GM21528 (cell line): ENCODE results near the gene COX8C.
"Not testable (repeated sequence)": the region's sequence is repeated elsewhere in the genome, so short reads cannot be mapped to it uniquely, and the experiment has no call there.

Source experiments
- ATAC-seq: cut with Tn5 transposase; IDR thresholded peaks from one replicate; pipeline ENCODE4 v1.9.1; 2021; ENCODE audit warnings: mild to moderate bottlenecking, moderate library complexity; ENCODE audit not compliant: unreplicated experiment, low FRiP score

Gene COX8C

DNA sequence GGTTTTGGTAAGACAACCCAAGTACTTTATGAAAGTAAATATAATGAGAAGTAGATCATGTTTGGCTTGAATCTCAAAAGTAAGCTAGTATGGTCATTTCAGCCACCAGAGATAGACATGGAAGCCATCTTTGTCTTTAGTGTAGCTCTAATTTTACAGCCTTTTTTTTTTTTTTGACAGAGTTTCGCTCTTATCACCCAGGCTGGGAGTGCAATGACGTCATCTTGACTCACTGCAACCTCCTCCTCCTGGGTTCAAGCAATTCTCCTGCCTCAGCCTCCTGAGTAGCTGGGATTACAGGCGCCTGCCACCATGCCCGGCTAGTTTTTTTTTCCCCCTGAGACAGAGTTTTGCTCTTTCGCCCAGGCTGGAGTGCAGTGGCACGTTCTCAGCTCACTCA, 7.9 kb downstream of the COX8C start:
- not testable (repeated sequence) for ATAC-seq

DNA sequence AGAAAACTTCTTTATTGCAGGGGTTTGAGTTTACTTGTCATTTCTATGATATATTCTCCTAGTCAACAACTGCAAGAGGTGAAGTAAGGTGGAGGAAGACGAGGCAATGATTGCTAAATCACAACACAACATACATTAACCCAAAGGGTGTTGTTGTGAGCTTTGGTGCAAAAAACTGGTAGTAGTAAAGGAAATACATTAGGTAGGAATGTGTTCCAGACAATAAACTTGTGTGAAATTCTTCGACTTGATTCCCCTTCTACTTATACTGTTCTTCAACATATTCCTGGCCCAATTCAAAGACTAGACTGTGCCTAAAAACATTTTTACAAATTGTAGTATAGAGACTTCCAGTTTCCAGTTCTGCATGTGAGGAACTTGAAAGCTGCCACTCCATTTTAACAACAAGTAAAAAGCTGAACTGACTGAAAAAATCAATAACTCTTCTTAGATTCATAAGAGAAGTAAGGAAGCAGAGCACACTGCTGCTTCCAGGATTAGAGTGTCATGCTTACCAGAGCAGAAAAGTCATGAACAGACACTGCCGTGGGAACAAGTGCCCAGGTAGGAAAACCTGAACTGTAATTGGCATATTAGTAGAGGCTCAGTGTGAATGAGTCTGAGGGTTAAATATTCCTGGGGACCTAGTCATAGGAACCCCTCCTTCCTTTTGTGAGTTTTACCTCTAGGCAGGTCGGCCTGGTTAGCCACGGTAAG, 22.2 kb downstream of the COX8C start:
- peak; percentile 16 for ATAC-seq

DNA sequence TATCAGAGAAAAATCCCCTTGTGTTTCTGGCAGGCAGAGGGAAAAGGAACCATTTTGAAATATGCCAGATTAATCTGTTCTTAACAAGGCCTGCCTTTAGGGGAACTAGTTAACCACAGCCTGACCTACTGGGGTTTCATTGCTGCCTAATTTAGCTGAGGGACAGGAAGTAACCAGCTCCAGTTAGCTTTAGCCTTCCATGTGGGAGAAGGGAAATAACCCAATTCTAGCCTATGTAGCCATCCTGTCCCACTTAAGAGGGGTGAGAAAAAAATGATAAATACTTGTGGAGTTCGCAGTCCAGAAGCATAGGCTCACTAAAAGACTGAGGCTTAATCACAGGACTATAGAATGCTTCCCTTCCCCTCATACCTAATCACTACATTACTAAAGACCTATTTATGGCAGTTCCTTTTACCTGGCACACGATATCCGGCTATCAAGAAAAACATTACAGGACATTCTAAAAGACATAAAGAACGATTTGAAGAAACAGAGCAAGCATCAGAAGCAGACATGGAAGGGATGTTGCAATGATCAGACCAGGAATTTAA, 22.8 kb downstream of the COX8C start:
- peak; percentile 89 for ATAC-seq

DNA sequence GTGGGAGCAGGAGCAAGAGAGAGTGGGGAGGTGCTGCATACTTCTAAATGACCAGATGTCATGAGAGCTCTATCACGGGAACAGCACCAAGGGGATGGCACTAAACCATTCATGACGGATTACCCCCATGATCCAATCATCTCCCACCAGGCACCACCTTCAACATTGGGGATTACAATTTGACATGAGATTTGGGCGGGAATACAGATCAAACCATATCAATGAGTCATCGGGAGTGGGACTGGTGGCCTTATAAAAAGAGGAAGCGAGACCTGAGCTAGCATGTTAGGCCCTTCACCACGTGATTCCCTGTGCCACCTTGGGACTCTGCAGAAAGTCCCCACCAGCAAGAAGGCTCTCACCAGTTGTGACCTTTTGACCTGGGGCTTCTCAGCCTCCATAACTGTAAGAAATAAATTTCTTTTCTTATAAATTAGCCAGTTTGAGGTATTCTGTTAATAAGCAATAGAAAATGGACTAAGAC, 28.7 kb downstream of the COX8C start:
- ATAC-seq = peak; percentile 88

DNA sequence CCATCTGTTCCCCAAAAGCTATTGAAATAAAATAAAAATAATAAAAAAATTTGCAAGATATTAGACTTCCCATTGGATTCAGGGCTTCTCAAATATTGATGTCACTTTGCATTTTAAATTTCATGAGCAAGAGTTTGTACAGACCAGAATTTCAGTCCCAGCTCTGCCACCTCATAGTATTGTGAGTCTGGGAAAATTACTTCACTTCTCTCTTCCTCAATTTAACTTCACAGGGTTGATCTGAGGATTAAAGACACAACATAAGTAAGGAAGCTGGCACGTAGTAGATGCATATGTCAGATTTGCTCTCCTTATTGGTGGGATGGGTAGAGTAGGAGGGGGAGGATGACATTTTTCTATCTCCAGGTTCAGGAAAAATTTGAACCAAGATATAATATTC, 32.8 kb downstream of the COX8C start:
- no peak for ATAC-seq

DNA sequence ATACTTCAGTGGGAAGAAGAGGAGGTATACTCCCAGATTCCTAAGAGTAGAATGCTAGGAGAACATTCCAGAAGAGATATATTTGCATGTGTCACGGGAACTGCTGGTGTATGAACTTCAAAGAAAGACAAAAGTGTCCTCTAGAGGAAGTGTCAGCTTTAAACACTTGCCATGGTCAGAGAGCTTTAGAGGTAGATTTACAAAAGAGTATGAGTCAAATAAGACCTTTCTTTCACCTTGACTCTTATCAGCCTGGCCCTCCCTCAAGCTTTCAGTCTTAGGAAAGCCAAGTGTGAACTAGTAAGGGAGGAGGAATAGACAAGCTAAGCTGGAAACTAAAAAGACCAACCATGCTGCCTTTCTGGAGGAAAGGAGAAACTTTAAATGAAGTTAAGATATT, 34.7 kb downstream of the COX8C start:
- no peak for ATAC-seq

DNA sequence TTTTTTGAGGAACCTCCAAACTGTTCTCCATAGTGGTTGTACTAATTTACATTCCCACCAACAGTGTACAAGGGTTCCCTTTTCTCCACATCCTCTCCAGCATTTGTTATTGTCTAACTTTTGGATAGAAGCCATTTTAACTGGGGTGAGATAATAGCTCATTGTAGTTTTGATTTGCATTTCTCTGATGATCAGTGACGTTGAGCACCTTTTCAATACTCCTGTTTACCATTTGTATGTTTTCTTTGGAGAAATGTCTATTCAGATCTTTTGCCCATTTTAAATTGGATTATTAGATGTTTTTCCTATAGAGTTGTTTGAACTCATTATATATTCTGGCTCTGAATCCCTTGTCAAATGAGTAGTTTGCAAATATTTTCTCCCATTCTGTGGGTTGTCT, 37.3 kb downstream of the COX8C start:
- not testable (repeated sequence) for ATAC-seq

DNA sequence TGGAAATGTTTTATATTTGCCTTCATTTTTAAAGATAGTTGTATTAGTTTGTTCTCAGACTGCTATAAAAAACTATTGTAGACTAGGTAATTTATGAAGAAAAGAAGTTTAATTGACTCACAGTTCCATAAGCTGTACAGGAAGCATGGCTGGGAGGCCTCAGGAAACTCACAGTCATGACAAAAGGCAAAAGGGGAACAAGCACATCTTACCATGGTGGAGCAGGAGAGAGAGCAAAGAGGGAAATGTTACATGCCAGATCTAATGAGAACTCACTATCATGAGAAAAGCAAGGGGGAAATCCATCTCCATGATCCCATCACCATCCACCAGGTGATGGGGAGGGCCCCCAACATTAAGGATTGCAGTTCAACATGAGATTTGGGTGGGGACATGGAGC, 48.2 kb downstream of the COX8C start:
- no peak for ATAC-seq

DNA sequence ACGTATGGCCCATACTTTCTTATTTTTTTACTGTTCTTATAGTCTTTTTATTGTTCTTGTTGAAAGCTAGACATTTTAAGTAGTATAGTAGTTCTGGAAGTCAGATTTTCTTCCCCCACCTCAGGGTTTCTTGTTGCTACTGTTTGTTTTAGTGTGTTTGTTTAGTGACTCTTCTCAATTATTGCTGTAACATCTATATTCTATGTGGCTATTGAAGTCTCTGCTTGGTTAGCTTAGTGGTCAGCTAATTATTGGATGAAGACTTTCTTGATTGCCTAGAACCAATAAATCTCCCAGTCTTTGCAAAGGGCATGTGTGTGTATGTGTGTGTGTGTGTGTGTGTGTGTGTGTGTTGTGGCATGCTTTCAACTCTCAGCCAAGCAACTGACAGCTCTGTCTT, 49.5 kb downstream of the COX8C start:
- ATAC-seq = no peak
